Activated CD8-positive, alpha-beta memory T cell treated with anti-CD3 and anti-CD28 coated beads for 1 hour (primary cell): ENCODE data around the gene NOTCH1.
"Not testable (repeated sequence)": the region's sequence is repeated elsewhere in the genome, so short reads cannot be mapped to it uniquely, and the experiment has no call there.

ENCODE experiments used
- DNase-seq, 2 donors: peaks; one replicate each; pipeline ENCODE4 v3.0.0-alpha.2; 2020; ENCODE audit warnings: low read depth in 1 of 2; ENCODE audit errors: extremely low read depth in 1 of 2

The NOTCH1 gene

DNA sequence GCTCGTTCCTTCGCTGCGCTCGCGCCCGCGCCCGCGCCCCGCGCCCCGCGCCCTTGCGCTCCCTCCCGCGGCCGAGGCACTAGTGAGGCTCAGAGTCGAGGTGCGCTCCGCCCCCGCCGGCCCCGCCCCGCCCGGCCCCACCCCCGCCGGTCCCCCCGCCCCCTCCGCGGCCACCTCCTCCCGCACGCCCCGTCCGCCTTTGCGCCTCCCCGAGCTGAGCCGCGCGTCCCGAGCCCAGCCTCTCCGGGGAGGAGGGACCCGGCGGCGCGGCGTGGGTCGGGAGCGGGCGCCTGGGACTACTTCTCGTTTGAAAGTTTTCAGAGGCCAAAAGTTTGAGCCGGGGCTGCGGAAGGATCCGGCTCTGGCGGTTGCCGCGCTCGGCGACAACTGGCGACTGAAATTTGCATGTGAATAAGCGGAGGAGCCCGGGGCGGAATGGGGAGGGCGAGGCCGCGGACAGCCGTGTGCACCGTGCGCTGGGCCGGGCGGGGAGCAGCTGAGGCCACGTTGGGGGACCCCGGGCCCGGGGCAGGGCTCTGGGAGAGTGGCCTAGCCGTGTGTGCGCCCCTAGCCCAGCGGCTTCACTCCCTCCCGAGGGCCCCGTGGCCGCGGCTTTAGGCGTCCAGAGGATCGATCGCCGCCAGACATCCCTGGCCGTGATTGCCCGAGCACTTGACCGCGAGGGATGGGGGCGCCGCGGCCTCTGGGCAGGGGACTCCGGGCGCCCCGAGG lies at the start of gene NOTCH1:
NOTCH1 (minus strand) TSS at position 84 of the 732 bp plus-strand sequence. CDS start 262 bp downstream, outside the sequence.
- peak; percentile 61 to 78 for DNase-seq

DNA sequence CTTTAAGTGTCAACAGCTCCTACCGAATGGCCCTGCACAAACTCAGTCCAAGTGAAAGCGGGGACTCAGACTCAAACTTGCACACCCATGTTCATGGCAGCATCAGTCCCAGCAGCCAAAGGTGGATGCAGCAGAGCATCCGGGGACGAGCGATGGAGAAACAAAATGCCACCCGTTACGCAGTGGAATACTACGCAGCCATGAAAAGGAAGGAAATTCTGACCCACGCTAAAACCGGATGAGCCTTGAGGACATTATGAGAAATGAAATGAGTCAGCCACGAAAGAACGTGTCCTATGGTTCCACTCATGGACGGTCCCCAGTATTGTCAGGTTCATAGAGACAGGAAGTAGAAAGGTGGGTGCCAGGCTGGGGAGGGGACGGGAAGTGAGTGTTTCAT lies 48.6 kb upstream of the NOTCH1 start:
- no peak for DNase-seq

DNA sequence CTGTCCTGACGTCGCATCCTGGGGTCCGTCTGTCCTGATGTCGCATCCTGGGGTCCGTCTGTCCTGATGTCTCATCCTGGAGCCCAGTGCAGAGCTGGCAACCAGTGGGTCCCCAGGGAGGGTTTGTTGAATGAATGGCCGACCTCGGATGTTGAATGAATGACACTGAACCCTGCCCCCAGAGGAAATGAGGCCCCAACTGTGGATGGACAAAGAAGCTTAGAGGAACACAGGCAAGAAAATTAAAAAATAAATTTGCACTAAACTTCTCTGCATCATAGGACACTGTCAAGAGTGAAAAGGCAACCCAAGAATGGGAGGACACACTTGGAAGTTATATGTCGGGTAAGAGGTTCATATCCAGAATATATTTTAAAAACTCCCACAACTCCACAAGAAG lies 47.7 kb upstream of the NOTCH1 start:
- DNase-seq = no peak

GRCh38 chr9:136592666-136593065 lies 46.8 kb upstream of the NOTCH1 start:
- DNase-seq = no peak

- DNase-seq = no peak
These were observed 45.2 kb upstream of the NOTCH1 start for GRCh38 chr9:136590821-136591752.

DNA sequence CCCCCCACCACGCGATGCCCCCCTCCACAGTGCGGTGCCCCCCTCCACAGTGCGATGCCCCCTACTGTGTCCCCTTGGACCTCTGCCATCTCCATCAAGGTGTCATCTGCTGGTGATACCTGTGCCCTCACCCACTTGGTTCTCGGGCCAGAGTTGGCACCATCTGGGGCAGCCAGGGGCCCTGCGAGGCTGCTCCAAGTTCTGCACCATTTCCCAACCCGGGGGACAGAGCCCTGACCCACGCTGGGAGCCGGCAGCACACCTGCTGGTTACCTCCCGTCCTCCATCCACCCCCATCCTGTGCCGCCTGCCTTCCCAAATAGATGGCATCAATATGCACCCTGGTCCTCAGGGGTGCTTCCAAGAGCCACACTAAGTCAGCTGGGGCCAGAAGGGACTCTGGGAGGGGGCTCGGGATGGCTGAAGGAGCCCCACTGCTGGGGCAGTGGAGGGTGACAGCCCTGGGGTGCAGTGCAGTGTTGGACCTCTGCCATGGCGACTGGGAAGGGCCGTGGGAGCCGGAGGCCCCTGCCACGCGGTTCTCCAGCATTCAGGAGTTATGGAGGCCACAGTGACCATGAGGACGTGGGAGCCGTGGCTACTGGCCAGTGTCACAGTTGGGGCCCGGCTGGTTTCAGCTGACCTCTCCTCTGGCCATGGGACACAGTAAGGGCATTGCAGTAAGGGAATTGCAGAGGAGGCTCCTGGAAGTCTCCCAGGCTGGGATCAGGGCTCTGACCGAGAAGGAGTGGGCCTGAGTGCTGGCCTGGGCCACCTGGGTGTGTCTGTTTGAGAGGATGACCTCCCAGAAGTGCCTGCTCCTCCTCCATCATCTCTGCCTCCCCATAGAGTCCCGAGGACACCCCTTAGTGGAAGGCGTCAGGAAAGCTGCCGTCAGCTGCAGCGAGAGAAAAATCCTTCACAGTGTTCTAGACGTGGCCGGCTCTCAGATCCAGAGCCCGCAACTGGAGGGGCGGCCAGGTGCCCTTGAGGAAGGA lies 44.2 kb upstream of the NOTCH1 start:
- no peak for DNase-seq

DNA sequence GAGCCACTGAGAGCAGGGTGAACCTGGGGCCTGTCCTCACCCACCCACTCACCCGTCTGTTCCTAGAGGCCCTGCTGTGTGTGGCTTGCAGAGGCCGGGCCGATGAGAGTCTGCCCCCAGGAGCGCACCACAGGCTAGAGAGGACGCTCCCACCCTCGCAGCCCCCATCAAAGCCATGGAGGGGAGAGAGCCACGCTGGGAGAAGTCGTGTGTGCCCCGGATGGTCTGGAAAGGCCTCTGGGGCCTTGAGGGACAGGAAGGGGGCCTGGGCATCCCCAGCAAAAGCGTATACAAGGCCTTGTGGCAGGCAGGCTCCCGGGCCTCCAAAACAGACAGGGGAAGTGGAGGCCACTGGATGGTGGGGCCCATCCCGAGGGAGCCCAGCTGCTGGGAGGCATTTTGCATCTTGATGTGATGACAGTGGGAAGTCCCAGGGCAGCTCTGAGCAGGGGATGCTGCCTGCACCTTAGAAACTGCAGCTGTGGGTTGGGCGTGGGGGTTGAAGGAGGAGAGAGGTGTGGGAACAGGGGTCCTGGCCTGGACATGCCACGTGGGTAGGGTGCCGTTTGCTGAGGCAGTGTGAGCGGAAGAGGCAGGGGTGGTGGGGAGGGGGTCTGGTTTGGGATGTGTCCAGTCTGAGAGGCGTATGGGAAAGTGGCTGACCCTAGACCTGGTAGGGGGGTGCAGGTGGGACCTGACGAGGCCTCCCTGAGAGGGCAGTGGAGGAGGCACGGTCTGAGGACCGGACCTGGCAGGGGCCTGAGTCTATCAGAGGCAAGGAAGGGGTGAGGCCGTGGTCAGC lies 43.0 kb upstream of the NOTCH1 start:
- no peak for DNase-seq

DNA sequence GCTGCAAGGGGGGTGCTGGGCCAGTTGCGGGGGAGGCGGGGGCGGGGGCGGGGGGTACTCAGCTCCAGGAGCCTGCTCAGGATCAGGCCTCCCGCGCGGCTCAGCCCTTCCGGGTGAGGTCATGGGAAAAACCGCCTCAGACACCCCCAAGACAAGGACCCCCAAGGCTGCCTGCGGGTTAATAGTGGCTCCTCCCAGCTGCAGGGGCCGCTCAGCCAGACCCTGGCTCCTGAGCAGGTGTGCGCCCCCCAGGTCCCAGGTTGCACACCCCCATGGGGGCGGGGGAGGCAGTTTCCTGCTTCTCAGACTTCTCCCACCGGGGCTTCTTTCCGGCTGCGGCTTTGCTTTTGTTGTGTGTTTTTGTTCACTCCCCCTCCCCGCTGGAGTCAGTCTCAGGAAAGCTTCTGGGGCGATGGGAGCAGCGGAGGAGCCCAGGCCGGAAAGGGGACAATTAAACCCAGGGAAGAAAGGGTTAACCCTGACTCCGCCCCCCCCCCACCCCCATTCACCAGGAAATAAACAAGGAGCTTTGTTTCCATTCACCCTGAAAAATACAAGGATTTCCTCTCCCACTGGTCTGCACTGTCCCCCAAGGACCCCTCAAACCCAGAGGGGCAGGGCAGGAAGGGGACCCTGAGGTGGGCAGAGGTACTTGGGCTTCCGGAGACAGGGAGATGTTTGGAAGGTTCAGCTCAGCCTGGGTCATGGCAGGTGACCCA lies 42.3 kb upstream of the NOTCH1 start:
- DNase-seq = no peak

DNA sequence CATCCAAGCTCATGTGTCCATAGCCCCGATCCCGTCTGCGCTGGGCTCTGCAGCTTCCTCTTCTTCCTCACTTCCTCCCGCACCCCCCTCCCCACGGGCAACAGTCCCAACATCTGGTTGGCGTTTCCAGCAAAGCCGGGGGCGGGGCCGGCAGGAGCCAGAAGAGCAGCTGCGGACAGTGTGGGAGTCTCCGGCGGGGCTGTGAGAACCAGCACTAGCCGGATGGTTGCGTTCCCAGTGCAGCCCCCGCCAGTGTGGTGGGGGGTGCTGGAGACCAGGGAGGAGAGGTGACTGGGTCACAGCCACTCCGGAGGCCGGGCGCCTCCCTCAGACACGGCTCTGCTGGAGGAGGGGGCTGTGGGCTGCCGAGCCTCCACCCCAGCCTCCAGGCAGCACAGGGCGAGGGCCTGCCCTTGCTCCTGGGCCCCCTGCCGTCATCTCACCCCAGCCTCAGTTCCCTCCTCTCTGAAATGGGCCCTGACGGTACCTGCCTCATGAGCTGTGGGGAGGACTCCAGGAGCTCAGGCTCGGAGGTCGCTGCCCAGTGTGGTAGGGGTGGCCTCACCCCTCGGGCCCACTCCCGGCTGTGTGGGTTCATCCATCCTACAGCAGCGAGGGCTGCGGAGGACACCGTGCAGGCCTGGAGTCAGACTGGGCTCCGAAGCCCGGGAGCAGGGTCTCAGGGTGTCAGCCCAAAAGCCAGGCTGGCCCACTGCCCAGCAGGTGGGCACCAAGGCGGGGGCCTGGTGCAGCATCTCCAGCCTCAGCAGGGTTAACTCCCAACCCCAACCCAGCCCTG lies 41.5 kb upstream of the NOTCH1 start:
- no peak for DNase-seq

GRCh38 chr9:136586391-136586953 lies 40.6 kb upstream of the NOTCH1 start:
- no peak for DNase-seq

DNA sequence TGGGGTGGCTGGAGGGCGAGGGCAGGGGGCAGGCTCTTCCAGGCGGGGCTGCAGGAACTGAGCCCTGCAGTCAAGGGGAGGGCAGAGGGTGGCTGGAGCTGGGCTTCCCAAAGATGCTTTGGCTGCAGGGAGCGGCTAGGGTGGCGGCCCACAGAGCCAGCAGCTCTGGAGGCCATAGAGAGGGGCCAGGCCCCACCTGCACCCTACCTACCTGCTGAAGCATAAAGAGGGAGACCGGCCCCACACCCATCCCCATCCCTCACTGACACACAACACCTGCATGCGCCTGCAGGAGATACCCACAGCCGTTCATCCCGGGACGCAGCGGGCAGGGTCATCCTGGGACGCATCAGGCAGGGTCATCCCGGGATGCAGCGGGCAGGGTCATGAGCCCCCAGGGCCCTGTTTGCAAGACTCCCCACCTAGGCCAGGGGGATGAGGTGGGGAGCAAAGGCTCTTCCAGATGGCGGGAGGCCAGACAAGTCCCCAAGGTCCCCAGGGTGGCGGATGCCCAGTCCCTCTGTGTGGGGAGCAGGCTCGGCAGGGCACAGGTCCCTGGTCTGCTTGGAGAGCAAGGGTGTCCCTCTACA lies 39.8 kb upstream of the NOTCH1 start:
- DNase-seq = no peak

GRCh38 chr9:136584934-136585333 lies 39.1 kb upstream of the NOTCH1 start:
- DNase-seq = no peak

DNA sequence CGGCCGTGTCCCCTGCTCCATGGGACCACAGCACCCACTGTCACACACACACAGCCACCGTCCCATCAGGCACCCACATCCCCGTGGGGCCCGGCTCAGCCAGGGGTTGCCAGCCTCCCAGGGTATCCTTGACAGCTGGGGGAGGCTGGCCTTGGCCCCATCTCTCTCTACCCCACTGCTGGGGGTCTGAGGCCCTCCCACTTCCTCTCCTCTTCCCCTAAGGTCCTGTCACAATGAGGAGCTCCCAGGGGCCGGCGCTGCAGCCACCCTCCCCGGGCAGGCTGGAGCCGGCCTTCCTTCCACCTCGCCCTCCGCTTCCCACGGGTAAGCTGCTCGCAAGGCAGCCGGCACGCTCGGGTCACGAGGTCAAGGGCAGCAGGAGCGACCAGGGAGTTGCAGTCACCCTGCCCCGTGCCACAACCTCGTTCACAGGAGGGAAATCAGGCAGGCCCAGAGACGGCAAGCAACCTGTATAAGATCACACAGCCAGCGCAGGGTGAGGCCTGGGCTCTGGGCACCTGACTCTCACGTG lies 38.6 kb upstream of the NOTCH1 start:
- no peak for DNase-seq

DNA sequence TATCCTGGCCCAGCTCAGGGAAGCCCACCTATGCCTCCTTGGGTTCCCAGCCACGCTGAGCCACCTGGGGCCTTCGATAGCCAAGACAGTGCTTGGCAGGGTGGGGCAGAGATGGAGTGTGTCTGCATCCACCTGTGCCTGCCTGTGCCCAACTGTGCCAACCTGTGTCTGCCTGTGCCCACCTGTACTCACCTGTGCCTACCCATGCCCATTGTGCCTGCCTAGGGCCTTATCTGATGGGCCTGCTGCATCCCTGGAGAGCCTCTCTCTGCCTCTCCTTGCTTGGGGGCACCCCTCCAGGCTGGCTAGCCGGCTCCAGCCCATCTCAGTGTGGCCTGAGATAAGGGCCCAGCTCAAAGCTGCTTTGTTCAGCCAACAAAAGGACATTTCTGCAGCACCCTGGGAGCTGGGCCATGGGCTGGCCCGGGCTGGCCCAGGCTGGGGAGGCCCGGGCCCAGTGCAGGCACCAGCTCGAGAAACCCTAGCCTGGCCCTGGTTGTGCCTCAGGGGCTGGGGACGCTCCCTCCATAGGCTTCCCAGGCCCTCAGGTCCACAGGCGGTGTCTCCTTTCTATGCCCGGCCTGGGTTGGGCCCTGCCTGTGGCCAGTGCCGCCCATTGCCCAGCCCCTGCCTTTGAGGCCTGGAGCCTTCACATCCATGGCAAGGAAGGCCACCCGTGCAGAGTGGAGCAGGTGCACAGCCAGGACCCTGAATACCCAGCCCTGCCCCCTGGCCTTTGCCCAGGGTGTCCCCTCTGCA lies 37.3 kb upstream of the NOTCH1 start:
- DNase-seq = no peak

DNA sequence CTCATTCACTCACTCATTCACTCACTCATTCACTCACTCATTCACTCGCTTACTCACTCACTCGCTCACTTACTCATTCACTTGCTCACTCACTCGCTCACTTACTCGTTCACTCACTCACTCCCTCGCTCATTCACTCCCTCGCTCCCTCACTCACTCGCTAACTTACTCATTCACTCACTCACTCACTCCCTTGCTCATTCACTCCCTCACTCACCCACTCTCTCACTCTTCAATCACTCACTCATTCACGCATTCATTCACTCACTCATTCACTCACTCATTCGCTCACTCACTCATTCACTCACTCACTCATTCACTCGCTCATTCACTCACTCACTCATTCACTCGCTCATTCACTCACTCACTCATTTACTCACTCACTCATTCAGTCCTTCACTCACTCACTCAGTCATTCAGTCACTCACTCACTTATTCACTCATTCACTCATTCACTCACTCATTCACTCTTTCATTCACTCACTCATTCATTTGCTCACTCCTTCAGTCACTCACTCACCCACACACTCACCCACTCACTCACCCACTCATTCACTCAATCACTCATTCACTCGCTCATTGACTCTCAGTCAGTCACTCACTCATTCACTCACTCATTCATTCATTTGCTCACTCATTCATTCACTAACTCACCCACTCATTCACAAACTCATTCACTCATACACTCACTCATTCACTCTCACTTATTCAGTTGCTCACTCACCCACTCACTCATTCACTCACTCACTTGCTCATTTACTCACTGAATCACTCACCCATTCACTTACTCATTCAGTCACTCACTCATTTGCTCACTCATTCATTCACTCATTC lies 36.0 kb upstream of the NOTCH1 start:
- no peak for DNase-seq

GRCh38 chr9:136579650-136580219 lies 33.9 kb upstream of the NOTCH1 start:
- DNase-seq = not testable (repeated sequence)
